AG10803 (cell line): ENCODE results near the gene HOXD11.
A peak's percentile ranks its signal among the peaks of the same experiment; 100 is the strongest.

Experiments
- DNase-seq: peaks from one replicate; pipeline ENCODE4 v3.0.0; 2010; ENCODE audit warnings: low read depth
- H3K4me3 ChIP-seq: 2 replicates; pipeline ENCODE4 v1.5.1; 2011; ENCODE audit warnings: mild to moderate bottlenecking, low read length, control low read depth
- CTCF ChIP-seq: conservative IDR thresholded peaks from 2 replicates; pipeline ENCODE4 v1.5.1; 2011; ENCODE audit warnings: mild to moderate bottlenecking, low read length, control low read depth, inconsistent platforms

The HOXD11 gene

GRCh38 chr2:176076796-176077195 is 30.3 kb upstream of the HOXD11 start:
- H3K4me3 ChIP-seq = no peak overlapping the region
- no peak for TF ChIP-seq CTCF
- no peak for DNase-seq

- no peak for DNase-seq
- TF ChIP-seq CTCF = no peak
- H3K4me3 ChIP-seq = no peak overlapping the region
Observed at GRCh38 chr2:176078541-176079284, 28.4 kb upstream of the HOXD11 start.

DNA sequence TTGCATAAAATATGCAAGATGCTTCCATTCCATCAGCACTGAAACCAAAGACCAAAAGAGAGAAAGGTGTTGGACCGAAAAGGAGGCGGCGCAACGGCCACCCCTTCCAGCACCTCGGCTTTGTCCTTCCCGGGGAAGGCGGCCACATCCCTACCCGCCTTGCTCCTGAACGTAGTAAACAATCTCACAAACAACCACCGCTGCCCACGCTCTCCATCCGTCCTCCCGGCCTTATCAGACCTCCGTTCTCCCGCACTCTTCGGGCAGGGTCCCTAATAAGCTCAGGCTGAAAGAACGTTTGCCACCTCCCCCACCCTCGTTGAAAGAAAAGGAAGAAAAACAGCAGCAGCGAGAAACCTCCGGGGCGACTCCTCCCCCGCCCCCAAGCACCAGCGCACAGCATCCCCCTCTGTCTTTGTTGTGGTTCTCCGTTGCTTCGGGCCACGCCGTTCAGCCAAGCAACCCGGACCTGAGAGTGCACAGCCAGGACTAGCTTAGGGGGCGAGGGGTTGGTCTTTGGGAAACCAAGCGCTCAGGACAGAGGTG is 27.7 kb upstream of the HOXD11 start:
- no peak overlapping the region; the same call in 1 of the 2 replicates for H3K4me3 ChIP-seq
- no peak for TF ChIP-seq CTCF

DNA sequence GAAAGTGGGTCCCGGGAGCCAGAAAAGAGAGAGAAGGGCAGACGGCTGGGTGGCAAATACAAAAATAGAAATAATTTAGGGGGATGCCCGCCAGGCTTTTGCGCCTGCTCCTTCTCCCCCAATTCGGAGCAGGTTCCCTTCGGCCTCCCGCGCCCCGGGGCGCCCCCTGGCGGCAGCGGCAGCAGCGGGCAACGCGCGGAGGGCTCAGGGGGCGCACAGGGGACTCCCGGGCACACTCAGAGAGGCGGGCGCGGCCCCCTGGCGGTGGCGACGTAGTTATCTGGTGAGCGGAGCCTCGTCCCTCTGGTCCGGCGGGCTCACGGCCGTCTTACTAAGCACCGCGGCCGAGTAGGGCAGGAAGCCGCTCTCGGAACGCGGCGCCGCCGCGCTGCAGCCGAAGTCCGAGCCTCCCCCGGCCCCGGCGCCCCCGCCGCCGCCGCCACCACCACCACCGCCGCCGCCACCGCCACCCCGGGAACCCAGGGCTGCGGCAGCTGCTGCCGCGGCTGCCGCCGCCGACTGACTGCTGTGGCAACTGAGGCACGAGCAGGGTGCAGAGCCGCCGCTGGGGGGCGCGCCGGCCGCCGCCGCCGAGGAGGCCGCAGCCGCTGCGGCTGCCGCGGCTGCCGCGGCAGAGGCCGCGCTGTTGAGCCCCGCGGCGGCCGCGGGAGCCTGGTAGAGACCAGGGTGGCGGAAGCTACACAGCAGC is 27.1 kb upstream of the HOXD11 start:
- peak; percentile 52 for DNase-seq
- H3K4me3 ChIP-seq = no peak overlapping the region; the same call in none of the 2 replicates
- TF ChIP-seq CTCF = peak; percentile 46

More for the DNA sequence above, 27.7 kb upstream of the HOXD11 start:
- no peak for DNase-seq

GRCh38 chr2:176080540-176081375 is 26.3 kb upstream of the HOXD11 start:
- no peak overlapping the region for H3K4me3 ChIP-seq
- TF ChIP-seq CTCF = no peak
- no peak for DNase-seq

DNA sequence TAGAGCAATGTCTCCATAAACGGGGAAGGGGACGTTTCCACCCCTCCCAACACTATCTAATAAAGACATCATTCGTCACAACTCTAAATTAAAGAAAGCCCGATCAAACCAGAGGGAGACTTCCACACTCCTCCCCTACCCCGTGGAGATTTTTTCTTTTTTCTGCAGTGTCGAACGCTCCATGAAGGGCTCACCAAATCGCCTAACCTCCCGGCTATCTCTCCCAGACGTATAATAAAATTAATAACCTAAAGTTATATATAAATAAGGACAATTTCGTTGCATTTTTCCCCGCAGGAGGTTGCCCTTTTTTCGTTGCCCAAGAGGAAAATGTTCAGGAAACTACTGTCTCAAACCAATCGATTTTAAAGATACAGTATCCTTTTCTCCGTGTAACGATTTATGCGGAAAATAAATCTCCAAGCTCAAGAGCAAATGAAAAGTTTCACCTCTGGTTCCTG is 25.7 kb upstream of the HOXD11 start:
- TF ChIP-seq CTCF = no peak

More for the DNA sequence above, 25.7 kb upstream of the HOXD11 start:
- no peak overlapping the region for H3K4me3 ChIP-seq
- no peak for DNase-seq
